ENCODE results near the gene NCBP2. TPM values are rescaled to one million over a fixed set of nuclear protein-coding genes. Genes with fewer than 3 reads are reported as not detected.

NCBP2 gene
- total RNA-seq, 4 donors from 2014 or later: 37.8 to 54.3 (median 45.8) TPM

- H3K27me3 ChIP-seq: peaks cover 0 to 6% (median 0%) of the 10 kb centered on the region in 4 donors
- no peak overlapping the region for H3K4me3 ChIP-seq
- TF ChIP-seq POLR2AphosphoS5 (IDR thresholded peaks at IDR 0.05) (no peak), CTCF (IDR thresholded peaks at IDR 0.05) (no peak), EP300 (IDR thresholded peaks at IDR 0.05) (no peak), POLR2A (IDR thresholded peaks at IDR 0.05; ENCODE audit: low read depth) (no peak)
- WGBS: 81% methylated on average over 2 of the region's 2 CpGs
- peaks cover 36 to 72% (median 66%) of the 10 kb centered on the region in 4 donors for H3K36me3 ChIP-seq
- no peak for DNase-seq (ENCODE audit: extremely low spot score)
- H3K9me3 ChIP-seq: no peaks in the 10 kb centered on the region
- peaks cover 11 to 23% (median 21%) of the 10 kb centered on the region in 4 donors for H3K4me1 ChIP-seq
- H3K27ac ChIP-seq (replicated peaks in 1 of 4): no peak overlapping the region
- intact Hi-C loops (cut with DNase I): no loop called here
Measured at GRCh38 chr3:196938124-196938523, 4.2 kb downstream of the NCBP2 start.

DNA sequence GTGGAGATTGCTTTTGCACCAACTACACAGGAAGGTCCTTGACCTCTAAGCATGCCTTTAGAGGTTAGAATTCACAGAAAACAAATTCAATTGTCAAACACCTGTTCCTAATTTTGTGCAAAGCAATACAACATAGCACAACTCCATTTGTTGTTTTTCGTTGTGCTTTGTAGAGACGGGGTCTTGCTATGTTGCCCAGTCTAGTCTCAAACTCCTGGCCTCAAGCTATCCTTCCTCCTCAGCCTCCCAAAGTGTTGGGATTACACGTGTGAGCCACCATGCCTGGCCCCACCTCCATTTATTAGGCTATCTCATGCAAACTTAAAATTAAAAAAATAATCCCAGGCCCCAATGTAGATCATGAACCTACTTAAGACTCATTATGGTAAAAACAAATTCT, 6.0 kb downstream of the NCBP2 start:
- no peak for TF ChIP-seq CTCF (IDR thresholded peaks at IDR 0.05)
- TF ChIP-seq POLR2AphosphoS5 (IDR thresholded peaks at IDR 0.05): no peak
- no peak for TF ChIP-seq EP300 (IDR thresholded peaks at IDR 0.05)
- TF ChIP-seq POLR2A (IDR thresholded peaks at IDR 0.05; ENCODE audit: low read depth): no peak
- Histone ChIP-seq H3K36me3 (peaks cover 47 to 90% (median 81%) of the 10 kb centered on the region in 4 donors), H3K4me1 (peaks cover 8 to 17% (median 15%) of the 10 kb centered on the region in 4 donors), H3K27me3 (no peaks in the 10 kb centered on the region), H3K4me3 (no peak overlapping the region), H3K27ac (replicated peaks in 1 of 4) (no peak overlapping the region), H3K9me3 (no peaks in the 10 kb centered on the region)
- WGBS: 87% methylated on average over 3 of the region's 3 CpGs
- no peak for DNase-seq (ENCODE audit: extremely low spot score)
- intact Hi-C loops (cut with DNase I): no loop called here

DNA sequence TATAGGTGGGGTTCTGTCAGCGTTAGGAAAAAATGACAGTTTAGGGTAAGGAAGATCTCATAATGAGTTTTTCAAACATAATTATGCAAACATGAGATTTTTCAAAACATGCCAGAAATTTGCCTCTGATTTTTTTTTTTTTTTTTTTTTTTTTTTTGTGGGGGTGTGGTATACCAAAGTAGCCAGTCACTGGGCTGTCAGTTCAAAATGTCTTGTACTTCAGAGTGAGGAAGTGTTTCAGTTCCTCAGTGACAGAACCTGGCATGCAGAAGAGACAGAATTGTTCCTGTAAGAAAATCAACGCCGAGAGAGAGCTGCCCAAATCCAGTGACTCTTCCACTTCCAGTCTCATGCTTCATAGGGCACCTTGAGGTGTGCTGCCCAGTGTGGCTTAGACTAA, 9.7 kb downstream of the NCBP2 start:
- Histone ChIP-seq H3K4me1 (no peaks in the 10 kb centered on the region), H3K9me3 (no peaks in the 10 kb centered on the region), H3K27me3 (no peaks in the 10 kb centered on the region), H3K27ac (replicated peaks in 1 of 4) (no peak overlapping the region), H3K4me3 (no peak overlapping the region), H3K36me3 (peaks cover 46 to 98% (median 85%) of the 10 kb centered on the region in 4 donors)
- DNase-seq (ENCODE audit: extremely low spot score): no peak
- intact Hi-C loops (cut with DNase I): no loop called here
- TF ChIP-seq POLR2A (IDR thresholded peaks at IDR 0.05; ENCODE audit: low read depth) (no peak), EP300 (IDR thresholded peaks at IDR 0.05) (no peak), CTCF (IDR thresholded peaks at IDR 0.05) (no peak), POLR2AphosphoS5 (IDR thresholded peaks at IDR 0.05) (no peak)
- WGBS: 86% methylated on average over 3 of the region's 3 CpGs

DNA sequence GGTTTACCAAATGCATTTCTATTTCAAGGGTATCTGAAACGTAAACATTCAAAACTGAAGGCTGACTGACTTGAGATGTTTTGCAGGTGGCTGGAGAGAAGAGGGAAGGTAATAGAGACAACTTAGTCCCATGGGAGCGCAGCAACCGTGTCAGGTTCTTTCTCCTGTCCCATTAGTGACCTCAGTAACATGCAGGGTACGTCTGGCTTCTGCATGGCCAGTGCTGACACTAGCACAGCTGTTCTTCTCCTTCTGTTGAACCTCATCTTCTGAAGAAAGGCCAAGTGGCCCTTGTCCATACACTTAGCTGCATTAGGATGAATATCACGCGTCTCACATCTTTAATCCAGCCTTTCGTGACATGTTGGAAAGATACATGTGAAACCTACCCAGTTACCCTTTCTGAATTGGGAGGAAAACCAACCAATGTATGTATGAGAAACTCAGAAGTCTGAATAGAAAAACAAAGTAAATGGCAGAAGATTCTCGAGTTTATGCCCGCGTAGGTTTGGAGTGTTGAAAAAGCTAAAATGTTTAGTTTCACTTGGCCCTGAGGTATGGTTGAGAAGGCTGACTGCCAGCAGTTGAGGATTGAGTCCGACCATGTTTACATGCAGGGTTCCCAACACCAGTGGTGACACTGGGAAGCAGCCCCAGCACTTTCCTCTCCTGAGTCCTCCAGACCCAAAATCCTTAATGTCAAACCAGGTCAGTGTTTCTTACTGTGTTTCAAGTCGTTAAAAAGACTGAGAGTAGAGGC, 10.3 kb downstream of the NCBP2 start:
- intact Hi-C loops (cut with DNase I): no loop called here
- H3K27me3 ChIP-seq: no peaks in the 10 kb centered on the region
- 74% methylated on average over 12 of the region's 12 CpGs for WGBS
- DNase-seq (ENCODE audit: extremely low spot score): no peak
- no peak overlapping the region for H3K27ac ChIP-seq (replicated peaks in 1 of 4)
- H3K4me3 ChIP-seq: no peak overlapping the region
- no peaks in the 10 kb centered on the region for H3K4me1 ChIP-seq
- TF ChIP-seq EP300 (IDR thresholded peaks at IDR 0.05): no peak
- no peak for TF ChIP-seq CTCF (IDR thresholded peaks at IDR 0.05)
- no peak for TF ChIP-seq POLR2AphosphoS5 (IDR thresholded peaks at IDR 0.05)
- TF ChIP-seq POLR2A (IDR thresholded peaks at IDR 0.05; ENCODE audit: low read depth): no peak
- no peaks in the 10 kb centered on the region for H3K9me3 ChIP-seq
- peaks cover 44 to 98% (median 79%) of the 10 kb centered on the region in 4 donors for H3K36me3 ChIP-seq

Data from esophagus muscularis mucosa (tissue), 4 donors.